GM12874 (cell line): ENCODE measurements around the gene LRTM2.

Source experiments
- TF ChIP-seq, protein P1 (sequence below): IDR thresholded peaks from 2 replicates; pipeline ENCODE4 v1.5.1; 2011; ENCODE audit warnings: low read depth, mild to moderate bottlenecking, control low read depth, low read length, moderate library complexity; ENCODE audit not compliant: insufficient read depth

The LRTM2 gene

DNA sequence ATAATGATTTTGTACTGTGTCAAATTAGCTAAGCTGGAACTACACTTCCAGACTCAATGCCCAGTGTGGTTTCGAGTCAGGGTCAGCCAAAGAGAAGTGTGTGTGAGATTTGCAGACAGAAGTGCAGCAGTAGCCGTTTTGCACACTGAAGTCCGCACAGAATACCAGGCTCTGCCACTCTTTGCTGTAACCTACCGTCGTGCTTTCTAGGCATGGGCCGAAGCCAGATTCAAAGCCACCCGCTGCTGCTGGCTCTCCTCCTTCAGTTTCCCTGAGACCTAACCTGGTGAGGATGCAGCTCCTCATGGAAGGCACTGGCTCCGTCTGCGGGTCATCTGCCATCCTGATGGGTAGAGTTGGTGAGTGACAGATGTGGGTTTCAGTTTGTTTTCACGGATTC lies 48.8 kb downstream of the LRTM2 start:
- TF ChIP-seq, protein P1, sequence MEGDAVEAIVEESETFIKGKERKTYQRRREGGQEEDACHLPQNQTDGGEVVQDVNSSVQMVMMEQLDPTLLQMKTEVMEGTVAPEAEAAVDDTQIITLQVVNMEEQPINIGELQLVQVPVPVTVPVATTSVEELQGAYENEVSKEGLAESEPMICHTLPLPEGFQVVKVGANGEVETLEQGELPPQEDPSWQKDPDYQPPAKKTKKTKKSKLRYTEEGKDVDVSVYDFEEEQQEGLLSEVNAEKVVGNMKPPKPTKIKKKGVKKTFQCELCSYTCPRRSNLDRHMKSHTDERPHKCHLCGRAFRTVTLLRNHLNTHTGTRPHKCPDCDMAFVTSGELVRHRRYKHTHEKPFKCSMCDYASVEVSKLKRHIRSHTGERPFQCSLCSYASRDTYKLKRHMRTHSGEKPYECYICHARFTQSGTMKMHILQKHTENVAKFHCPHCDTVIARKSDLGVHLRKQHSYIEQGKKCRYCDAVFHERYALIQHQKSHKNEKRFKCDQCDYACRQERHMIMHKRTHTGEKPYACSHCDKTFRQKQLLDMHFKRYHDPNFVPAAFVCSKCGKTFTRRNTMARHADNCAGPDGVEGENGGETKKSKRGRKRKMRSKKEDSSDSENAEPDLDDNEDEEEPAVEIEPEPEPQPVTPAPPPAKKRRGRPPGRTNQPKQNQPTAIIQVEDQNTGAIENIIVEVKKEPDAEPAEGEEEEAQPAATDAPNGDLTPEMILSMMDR, result no peak

DNA sequence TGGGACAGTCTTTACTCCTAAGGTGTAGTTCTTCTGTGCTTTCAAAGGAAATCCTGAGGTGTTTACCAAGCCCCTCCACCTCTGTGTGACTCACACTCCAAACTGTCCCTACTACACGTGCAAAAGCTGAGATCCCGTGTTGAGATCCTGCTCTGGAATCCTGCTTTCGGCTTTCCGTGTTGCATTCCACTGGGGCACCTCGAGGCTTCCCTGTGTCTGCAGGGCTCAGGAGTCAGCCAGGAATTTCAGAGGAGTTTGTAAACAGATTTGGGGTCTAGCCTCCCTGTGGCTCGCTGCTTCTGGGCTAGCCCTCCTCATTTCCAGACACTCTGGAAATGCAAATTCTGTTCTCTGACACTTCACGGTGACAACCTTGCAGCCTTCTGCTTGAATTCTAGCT lies 49.7 kb downstream of the LRTM2 start:
- TF ChIP-seq, protein P1, result no peak

DNA sequence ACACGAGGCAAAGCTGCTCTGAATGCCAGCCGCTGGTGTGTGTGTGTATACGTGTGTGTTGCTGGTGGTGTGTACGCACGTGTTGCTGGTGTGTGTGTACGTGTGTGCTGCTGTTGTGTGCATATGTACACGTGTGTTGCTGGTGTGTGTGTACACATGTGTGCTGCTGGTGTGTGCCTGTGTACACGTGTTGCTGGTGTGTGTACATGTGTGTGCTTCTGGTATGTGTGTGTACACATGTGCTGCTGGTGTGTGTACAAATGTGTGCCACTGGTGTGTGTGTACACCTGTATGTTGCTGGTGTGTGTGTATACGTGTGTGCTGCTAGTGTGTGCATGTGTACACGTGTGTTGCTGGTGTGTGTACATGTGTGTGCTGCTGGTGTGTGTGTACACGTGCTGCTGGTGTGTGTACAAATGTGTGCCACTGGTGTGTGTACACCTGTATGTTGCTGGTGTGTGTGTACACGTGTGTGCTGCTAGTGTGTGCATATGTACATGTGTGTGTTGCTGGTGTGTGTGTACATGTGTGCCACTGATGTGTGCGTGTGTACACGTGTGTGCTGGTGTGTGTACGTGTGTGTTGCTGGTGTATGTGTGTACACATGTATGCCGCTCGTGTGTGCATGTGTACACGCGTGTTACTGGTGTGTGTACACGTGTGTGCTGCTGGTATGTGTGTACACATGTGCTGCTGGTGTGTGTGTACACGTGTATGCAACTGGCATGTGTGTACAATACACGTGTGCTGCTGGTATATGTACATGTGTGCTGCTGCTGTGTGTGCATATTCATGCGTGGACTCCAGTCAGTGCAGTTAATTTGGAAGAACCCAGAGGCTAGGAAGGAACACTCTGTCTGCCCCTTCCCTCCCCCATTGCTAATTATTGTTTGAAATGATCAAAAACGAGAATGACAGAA lies 50.9 kb downstream of the LRTM2 start:
- TF ChIP-seq, protein P1, result no peak

DNA sequence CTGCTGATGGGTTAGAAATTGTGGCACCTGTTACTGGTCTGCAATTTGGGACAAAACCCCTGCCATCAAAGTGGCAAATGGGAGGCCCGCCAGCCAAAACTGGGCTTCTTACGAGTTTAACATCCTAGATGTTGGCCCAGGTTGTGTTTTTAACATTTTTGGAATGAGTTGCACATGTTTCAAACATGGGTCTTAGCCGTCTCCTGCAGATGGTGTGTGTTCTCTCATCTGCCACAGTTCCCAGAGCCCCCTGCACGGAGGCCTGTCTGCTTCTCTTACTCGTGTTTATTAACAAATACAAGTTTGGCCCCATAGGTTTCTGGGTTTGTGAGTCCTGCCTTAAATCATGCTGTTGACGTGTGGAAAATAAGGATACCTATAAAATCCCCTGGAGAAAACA lies 51.6 kb downstream of the LRTM2 start:
- TF ChIP-seq, protein P1, result no peak

DNA sequence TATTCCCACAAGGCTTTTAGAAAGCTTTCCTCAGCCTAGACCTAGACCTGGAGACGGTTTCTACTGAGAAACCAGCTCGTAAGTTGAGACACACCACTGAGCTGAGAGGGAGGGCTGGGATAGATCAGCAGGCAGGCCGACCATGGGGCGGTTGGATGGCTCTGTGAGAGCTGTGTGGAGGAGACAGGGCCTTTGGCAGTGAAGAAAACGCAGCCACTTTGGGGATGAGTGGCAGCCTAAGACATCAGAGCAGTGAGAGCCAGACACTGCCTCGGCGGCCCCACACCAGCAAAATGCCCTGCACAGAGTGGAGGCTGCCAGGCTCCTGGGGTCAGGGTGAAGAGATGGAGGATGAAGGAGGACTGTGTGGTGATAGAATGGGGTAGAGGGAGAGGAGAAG lies 52.1 kb downstream of the LRTM2 start:
- TF ChIP-seq, protein P1, result no peak

DNA sequence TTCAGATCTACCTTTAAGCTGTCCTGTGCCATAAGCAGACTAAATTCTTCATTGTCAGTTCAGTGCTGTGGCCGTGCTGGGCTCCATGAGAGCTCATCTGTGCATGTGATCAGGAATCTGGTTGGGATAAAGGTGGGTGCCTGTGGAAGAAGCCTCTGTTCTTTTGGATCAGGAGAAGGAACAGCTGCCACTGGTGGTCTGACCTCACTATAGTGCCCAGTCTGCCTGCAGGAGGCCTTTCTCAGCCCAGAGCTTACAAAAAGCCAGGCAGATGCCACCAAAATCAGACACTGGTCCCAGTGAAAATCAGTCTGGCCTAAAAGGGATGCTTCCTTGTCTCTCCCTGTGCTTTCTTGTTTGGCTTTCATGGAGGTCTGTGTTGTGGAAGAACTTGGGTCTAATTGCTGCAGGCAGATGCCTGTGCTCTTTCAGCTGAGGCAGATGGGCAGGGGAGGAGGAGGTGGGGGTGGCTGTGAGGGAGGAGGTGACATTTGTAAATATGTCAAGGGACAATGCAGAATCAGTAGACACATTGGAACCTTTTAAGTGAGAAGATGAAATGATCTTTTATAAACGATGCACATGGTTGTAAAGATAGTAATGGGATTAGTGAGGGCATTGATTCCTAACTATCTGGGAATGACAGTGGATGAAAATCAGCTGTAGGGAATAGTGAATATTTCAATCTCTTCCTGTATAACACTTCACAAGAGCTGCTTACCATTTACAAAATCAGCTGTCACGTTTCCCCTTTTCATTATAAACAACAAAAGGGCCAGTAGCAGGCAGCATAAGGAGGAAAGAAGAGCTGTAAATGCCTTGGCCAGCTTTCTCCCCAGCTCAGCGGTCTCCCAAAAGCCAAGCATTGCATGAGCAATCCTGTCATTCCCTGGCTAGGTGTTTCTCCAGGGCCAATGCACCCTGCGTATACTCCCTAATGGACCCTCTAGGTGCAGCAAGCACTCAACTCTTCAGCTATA lies 53.5 kb downstream of the LRTM2 start:
- TF ChIP-seq, protein P1, result no peak

DNA sequence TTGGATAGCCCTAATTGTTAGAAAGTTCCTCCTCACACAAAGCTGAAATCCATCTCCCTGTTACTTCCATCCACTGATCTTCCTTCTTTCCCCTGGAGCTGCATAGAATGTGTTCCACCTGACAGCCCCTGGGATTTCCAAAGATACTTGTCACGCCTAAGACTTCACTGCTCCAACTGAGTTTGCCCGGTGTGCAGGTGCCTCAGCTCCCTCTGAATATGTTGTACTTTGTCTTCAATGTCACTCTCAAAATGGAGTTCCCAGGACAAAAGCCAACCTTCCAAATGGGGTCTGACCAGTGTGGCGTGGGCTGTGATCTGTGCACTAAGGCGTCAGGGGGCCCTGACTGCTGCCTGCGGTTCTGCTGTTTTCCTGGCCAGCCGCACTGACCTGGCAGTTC lies 55.2 kb downstream of the LRTM2 start:
- TF ChIP-seq, protein P1, result no peak
